GM23248 (cell line): Measurements from ENCODE around the gene PAK4. TPM values are rescaled to one million over a fixed set of nuclear protein-coding genes. Genes with fewer than 3 reads are reported as not detected.

ENCODE experiments used
- DNase-seq: peaks from one replicate; pipeline ENCODE4 v3.0.0-alpha.2; 2015
- H2AFZ ChIP-seq: fragments of 200-600 bp; sonication (generic); 2 replicates; pipeline ENCODE4 v1.6.1; 2016; ENCODE audit warnings: antibody characterized with exemption
- H3F3A ChIP-seq: fragments of 200-600 bp; sonication (generic); 2 replicates; pipeline ENCODE4 v1.6.1; 2016; ENCODE audit warnings: mild to moderate bottlenecking, antibody characterized with exemption, mixed run types; ENCODE audit not compliant: insufficient read depth
- H3K27ac ChIP-seq: fragments of 200-600 bp; sonication (generic); 2 replicates; pipeline ENCODE4 v1.5.1; 2016; ENCODE audit warnings: mild to moderate bottlenecking
- H3K27me3 ChIP-seq: fragments of 200-600 bp; sonication (generic); replicated peaks from 2 replicates; pipeline ENCODE4 v1.6.1; 2016; ENCODE audit warnings: mild to moderate bottlenecking; ENCODE audit not compliant: insufficient read depth
- H3K36me3 ChIP-seq: fragments of 200-600 bp; sonication (generic); 2 replicates; pipeline ENCODE4 v1.6.1; 2016; ENCODE audit warnings: low read depth, mild to moderate bottlenecking
- H3K4me1 ChIP-seq: fragments of 200-600 bp; sonication (generic); 2 replicates; pipeline ENCODE4 v1.6.1; 2016; ENCODE audit warnings: mild to moderate bottlenecking; ENCODE audit not compliant: insufficient read depth
- H3K4me2 ChIP-seq: fragments of 200-600 bp; sonication (generic); one replicate; pipeline ENCODE4 v1.6.1; 2016; ENCODE audit warnings: mild to moderate bottlenecking; ENCODE audit not compliant: unreplicated experiment
- H3K4me3 ChIP-seq: fragments of 200-600 bp; sonication (generic); 2 replicates; pipeline ENCODE4 v1.5.1; 2016; ENCODE audit warnings: mild to moderate bottlenecking
- H3K79me2 ChIP-seq: fragments of 200-600 bp; sonication (generic); 2 replicates; pipeline ENCODE4 v1.6.1; 2016; ENCODE audit warnings: mild to moderate bottlenecking; ENCODE audit not compliant: insufficient read depth
- H3K9ac ChIP-seq: fragments of 200-600 bp; sonication (generic); 2 replicates; pipeline ENCODE4 v1.6.1; 2016; ENCODE audit warnings: mild to moderate bottlenecking
- H3K9me2 ChIP-seq: fragments of 200-600 bp; sonication (generic); 2 replicates; pipeline ENCODE4 v1.6.1; 2016; ENCODE audit warnings: mixed run types, mild to moderate bottlenecking, moderate library complexity; ENCODE audit not compliant: insufficient read depth
- H3K9me3 ChIP-seq: fragments of 200-600 bp; sonication (generic); one replicate; pipeline ENCODE4 v1.6.1; 2017; ENCODE audit warnings: low read depth
- H4K20me1 ChIP-seq: fragments of 200-600 bp; sonication (generic); 2 replicates; pipeline ENCODE4 v1.6.0; 2016; ENCODE audit not compliant: insufficient read depth
- EZH2 ChIP-seq: fragments of 200-600 bp; sonication (generic); IDR thresholded peaks from 2 replicates; pipeline ENCODE4 v1.6.1; 2018; ENCODE audit warnings: antibody characterized with exemption, mild to moderate bottlenecking; ENCODE audit not compliant: insufficient read depth, poor library complexity, severe bottlenecking
- EZH2phosphoT487 ChIP-seq: fragments of 200-600 bp; sonication (generic); IDR thresholded peaks from 2 replicates; pipeline ENCODE4 v1.6.1; 2018; ENCODE audit warnings: antibody characterized with exemption, moderate library complexity, mild to moderate bottlenecking, low read depth; ENCODE audit not compliant: insufficient read depth
- WGBS, 2 experiments: methylation state at CpG; one replicate each; pipeline ENCODE4 v1.1.6; 2015 to 2017; ENCODE audit warnings: low lambda C conversion rate in 2 of 2, low coverage in 1 of 2; ENCODE audit errors: missing lambda C conversion rate in 2 of 2; 5-methylcytosine and 5-hydroxymethylcytosine counted together
- in situ Hi-C: fragments of 300-500 bp; cut with MboI; formaldehyde crosslinking; loops from 2 replicates; pipeline ENCODE4 v1.15.0; 2020
- polyA plus RNA-seq: library from polyadenylated mRNA; unstranded; fragments of >200 nt; fragmentation: Nextera tagmentation; extraction: Ambion mirVana; gene quantifications from 2 replicates; pipeline ENCODE4 v1.2.1, GENCODE V29; 2016
- total RNA-seq: library from RNA; depleted of rRNA; stranded (reverse); fragments of >200 nt; shearing (Covaris generic); gene quantifications from 2 replicates; pipeline ENCODE4 v1.2.3, GENCODE V29; 2014

Gene PAK4
- total and polyA plus RNA-seq, 2 experiments from 2014 or later = 10.9 to 20.1 TPM

GRCh38 chr19:39165857-39166256 is 40.3 kb downstream of the PAK4 start:
- no peaks in the 10 kb centered on the region for H4K20me1 ChIP-seq
- H3K27ac ChIP-seq = no peak overlapping the region
- peaks cover under 1% of the 10 kb centered on the region; the same call in 1 of the 2 replicates for H3K4me1 ChIP-seq
- TF ChIP-seq EZH2 (no peak), EZH2phosphoT487 (no peak)
- peaks cover 45% of the 10 kb centered on the region for H3K79me2 ChIP-seq
- in situ Hi-C loops = no loop called here
- H2AFZ ChIP-seq = no peak overlapping the region
- WGBS, 2 experiments = 96 to 97% methylated on average over 7 of the region's 7 CpGs
- H3K36me3 ChIP-seq = no peaks in the 10 kb centered on the region
- H3K9ac ChIP-seq = no peak overlapping the region
- DNase-seq = no peak
- no peaks in the 10 kb centered on the region for H3K27me3 ChIP-seq
- H3K4me3 ChIP-seq = no peak overlapping the region
- H3K4me2 ChIP-seq = no peak overlapping the region
- H3K9me2 ChIP-seq = no peaks in the 10 kb centered on the region
- no peaks in the 10 kb centered on the region for H3F3A ChIP-seq
- H3K9me3 ChIP-seq = no peaks in the 10 kb centered on the region

- no peaks in the 10 kb centered on the region for H3K9me2 ChIP-seq
- H3K9ac ChIP-seq = no peak overlapping the region
- no peak overlapping the region for H3K4me2 ChIP-seq
- no peaks in the 10 kb centered on the region for H4K20me1 ChIP-seq
- 74% methylated on average over 5 to 24 of the region's 24 CpGs for WGBS, 2 experiments
- H3K4me1 ChIP-seq = no peaks in the 10 kb centered on the region
- no peak overlapping the region for H2AFZ ChIP-seq
- H3K27me3 ChIP-seq = no peaks in the 10 kb centered on the region
- H3K79me2 ChIP-seq = peaks cover 36% of the 10 kb centered on the region
- H3F3A ChIP-seq = no peaks in the 10 kb centered on the region
- in situ Hi-C loops = no loop called here
- H3K27ac ChIP-seq = no peak overlapping the region
- H3K9me3 ChIP-seq = no peaks in the 10 kb centered on the region
- TF ChIP-seq EZH2phosphoT487 (no peak), EZH2 (no peak)
- no peak for DNase-seq
- no peak overlapping the region for H3K4me3 ChIP-seq
- no peaks in the 10 kb centered on the region for H3K36me3 ChIP-seq
These were observed 41.2 kb downstream of the PAK4 start for GRCh38 chr19:39166571-39167391.

- TF ChIP-seq EZH2 (no peak), EZH2phosphoT487 (no peak)
- Histone ChIP-seq H3K4me2 (no peak overlapping the region), H2AFZ (no peak overlapping the region), H3K27me3 (no peaks in the 10 kb centered on the region), H3F3A (no peaks in the 10 kb centered on the region), H3K36me3 (no peaks in the 10 kb centered on the region), H3K9me2 (no peaks in the 10 kb centered on the region), H3K9ac (no peak overlapping the region), H3K4me1 (no peaks in the 10 kb centered on the region), H3K27ac (no peak overlapping the region), H4K20me1 (no peaks in the 10 kb centered on the region), H3K4me3 (no peak overlapping the region), H3K79me2 (peaks cover 27% of the 10 kb centered on the region), H3K9me3 (no peaks in the 10 kb centered on the region)
- in situ Hi-C loops = no loop called here
- DNase-seq = no peak
- WGBS, 2 experiments = 78 to 89% methylated on average over 16 to 25 of the region's 25 CpGs
These were observed 42.1 kb downstream of the PAK4 start for GRCh38 chr19:39167461-39168257.

GRCh38 chr19:39168258-39169142 is 42.9 kb downstream of the PAK4 start:
- Histone ChIP-seq H2AFZ (no peak overlapping the region), H3K9ac (no peak overlapping the region), H3K4me2 (no peak overlapping the region), H3K27ac (no peak overlapping the region), H3F3A (no peaks in the 10 kb centered on the region), H4K20me1 (no peaks in the 10 kb centered on the region), H3K4me1 (no peaks in the 10 kb centered on the region), H3K9me3 (no peaks in the 10 kb centered on the region), H3K79me2 (peaks cover 19% of the 10 kb centered on the region), H3K27me3 (no peaks in the 10 kb centered on the region), H3K9me2 (no peaks in the 10 kb centered on the region), H3K36me3 (no peaks in the 10 kb centered on the region), H3K4me3 (no peak overlapping the region)
- DNase-seq = no peak
- in situ Hi-C loops = no loop called here
- WGBS, 2 experiments = 93 to 94% methylated on average over 22 to 23 of the region's 23 CpGs
- TF ChIP-seq EZH2 (no peak), EZH2phosphoT487 (no peak)
